Measurements from ENCODE around the gene ZFHX3.

ZFHX3 gene

DNA sequence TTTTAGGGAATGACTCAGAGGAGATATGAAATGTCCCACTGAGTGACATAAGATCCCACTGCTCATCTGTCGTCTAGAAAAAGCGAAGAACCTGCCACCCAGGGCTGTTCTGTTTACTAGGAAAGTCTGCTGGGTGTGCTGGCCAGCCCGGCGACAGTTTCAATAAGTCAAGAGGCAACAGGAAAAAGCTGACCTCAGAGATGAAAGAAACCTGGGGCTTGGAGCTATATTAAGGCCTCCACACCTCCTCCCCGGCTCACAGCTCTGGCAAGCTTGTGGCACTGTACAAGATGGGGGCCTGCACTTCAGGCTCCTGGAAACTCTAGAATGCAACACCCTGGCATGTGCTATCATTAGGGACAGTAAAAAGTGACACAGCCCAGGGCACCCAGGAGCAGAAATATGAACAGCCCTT lies 10.6 kb downstream of the ZFHX3 start:
- DNase-seq: no peak

- no peak for DNase-seq
Measured at GRCh38 chr16:73036074-73036826, 11.7 kb downstream of the ZFHX3 start.

- no peak for DNase-seq
Measured at GRCh38 chr16:73034374-73034773, 13.6 kb downstream of the ZFHX3 start.

DNA sequence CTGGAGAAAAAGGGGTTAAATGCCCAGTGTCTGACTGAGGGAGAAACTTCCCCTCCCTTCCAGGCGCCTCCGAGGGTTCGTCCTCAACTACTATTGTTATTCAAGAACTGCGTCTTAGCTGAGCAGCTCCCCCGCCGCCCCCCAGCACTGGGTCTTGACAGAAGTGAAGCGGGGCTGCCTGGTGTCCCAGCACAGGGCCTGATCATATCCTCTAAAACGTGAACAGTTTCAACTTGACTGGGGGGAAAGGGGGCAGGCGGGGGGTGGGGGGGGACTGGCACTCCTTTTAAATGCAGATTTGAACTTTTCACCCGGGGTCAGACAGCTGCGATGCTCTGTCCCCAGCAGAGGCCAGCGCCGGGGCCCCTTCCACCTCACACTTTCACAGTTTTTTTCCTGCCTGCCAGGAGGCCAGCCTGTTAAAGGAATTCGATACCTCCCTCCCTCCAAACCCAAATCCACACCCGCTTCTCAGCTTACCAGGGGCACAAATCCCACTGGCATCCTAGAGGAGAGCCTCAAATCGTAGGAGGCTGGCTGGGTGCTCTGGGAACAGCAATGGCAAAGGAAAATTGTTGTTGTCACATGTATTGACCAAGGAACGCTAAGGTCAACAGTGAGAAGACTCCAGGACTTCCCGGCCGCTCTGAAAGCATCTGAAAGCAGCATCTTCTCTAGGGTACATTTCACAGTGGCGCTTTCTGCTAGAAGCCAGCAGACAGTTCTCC lies 14.5 kb downstream of the ZFHX3 start:
- DNase-seq: no peak

DNA sequence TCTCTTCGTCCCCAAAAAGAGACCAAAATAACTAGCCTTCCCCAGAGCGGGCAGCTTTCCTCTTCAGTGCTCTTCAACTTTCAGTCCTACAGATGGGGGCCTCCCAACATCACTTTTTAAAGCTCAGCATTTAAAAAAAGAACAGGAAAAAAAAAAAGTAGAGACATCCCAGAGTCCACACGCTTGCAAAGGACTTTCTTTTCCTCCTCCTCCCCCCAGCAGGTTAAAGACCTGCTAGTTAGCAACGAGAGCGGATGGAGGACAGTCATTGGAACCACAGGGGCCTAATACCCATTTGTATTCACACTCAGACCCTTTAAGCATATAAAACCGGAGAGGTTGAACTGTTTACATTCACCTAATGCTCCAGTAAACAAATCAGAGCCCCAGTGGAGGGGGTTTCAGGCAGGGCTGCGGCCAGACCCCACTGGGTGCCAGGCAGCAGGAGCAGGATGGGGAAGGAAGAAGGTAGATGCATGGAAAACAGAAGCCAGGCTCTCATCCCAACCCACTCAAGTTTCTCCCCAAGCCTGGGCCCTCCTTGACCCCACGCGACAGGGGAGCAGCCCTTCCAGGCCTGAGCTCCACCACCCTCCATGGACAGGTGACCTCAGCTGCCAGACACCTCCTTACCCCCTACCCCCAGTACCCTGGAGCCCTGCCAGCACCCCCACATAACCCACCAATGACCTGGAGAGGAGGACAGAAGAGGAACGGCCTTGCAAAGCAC lies 15.2 kb downstream of the ZFHX3 start:
- DNase-seq: no peak

GRCh38 chr16:73031984-73032383 lies 15.9 kb downstream of the ZFHX3 start:
- no peak for DNase-seq

DNA sequence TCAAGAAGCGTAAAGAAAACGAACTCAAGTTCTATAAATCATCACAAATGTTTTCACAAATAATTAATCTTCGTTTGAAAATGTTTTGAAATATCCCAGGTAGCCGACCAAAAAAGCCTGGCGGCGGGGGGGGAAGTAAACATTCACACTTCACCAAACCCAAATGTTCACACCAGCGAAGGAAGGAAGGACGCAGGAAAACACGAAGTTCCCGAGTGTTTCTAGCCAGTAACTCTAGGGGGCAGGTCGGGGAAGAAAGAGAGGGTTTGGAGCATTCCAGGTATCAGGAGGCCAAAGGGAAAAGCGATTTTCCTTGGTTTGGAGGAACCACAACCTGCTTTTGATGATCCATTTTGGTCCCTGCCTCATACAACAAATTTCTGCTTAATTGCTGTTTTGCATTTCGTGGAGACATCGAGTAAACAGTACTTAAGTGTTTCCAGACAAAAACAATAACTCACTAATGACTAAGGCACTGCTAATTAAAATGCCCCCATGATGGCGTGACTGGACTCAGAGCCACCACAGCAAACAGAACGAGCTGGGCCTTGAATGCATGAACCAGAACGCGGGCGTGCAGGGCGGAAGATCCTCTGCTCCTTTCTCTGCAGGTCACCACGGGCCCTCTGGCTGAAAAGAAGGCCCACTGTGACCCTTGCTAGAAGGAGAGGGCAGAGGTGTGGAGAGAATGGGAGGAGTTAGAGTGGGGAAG lies 16.6 kb downstream of the ZFHX3 start:
- no peak for DNase-seq

DNA sequence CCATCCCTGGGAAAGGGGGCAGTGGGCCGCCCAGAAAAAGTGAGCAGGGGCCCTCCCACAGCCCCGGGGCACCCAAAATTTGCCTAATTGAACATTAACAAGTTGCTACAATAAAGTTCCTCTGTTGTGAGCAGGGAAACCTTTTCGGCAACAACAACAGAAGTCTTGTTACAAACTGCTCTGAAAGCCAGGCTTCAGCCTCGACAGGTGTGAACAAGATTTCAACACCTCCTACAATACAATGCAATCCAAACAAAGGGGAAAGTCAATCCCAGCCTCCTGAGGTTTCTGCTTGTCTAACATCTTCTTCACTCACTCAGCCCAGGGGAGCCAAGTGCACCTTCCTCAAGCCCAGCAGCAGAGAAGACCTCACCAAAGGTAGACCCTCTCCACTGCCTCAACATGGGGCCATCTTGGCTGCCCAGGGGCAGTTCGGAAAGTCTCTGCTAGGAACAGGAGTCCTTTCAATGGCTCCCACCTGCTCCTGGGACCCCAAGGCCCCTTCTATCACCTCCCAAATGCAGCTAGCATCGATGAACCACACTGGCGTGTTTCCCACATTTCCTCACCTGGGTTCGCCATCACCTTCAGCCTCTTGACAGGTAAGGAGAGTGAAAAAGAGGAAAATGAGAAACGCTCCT lies 19.1 kb downstream of the ZFHX3 start:
- DNase-seq: no peak

GRCh38 chr16:73028263-73028662 lies 19.7 kb downstream of the ZFHX3 start:
- DNase-seq: no peak

- no peak for DNase-seq
Measured at GRCh38 chr16:73027685-73028111, 20.2 kb downstream of the ZFHX3 start.

DNA sequence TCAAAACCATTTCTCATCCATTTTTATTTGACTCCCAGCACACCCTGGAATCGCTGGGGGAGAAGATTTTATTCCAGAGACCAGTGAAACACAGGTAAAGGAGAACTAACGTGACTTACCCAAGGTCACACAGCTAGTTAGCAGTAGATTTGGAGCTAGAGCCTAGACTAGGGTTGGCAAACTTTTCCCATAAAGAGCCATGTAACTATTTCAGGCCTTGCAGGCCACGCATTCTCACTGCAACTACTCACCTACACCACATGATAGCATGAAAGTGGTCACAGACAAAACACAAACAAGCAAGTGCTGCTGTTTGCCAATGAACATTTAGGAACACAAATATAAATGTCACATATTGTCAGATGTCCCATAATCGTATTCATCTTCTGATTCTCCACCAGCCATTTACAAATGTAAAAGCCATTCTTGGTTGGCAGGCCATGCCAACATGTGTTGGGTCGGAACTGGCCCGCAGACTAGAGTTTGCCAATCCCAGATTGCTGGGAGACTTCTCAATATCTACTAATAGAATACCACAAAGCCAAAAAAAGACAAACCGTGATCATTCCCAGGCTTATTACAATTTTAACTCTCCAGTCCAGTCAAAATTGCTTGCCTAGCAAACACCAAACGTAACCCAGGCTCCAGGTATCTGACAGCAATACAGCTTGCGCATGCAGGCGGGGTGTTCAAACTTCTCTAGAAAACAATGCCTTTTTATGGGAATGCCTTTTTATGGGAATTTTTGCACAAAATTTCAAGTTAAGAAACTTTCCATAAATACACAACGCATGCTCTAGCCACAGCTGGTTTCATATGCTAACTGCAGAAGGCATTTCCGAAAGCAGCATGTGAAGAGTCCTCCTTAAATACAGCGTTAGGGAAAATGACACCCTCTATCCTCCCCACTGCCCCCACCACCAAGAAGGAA lies 20.9 kb downstream of the ZFHX3 start:
- DNase-seq: no peak

GRCh38 chr16:73025856-73026210 lies 22.1 kb downstream of the ZFHX3 start:
- DNase-seq: no peak

GRCh38 chr16:73025151-73025855 lies 22.6 kb downstream of the ZFHX3 start:
- DNase-seq: no peak

DNA sequence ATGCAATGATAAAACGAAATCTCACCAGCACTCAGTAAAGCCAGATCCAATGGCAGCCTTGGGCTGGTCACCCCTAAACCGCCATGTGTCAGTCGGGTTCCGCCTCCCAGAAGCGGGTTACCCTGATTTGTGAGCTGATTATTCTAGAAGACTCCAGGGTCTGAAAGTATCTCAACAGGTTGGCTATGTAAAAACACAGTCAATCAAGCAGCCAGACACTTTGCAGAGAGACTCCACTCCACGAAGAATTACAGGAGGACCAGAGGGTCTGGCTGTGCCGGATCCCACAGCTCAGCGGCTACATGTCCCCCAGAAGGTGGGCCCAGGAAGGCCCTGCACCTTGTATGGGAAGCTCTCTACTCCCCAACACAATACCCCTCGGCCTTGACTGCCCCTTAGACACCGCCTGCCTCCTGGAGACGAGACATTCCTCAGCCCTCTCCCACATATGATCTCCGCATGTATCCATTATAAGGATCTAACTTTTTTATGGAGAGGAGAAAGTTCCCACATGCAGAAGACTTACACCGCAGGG lies 23.3 kb downstream of the ZFHX3 start:
- DNase-seq: no peak

DNA sequence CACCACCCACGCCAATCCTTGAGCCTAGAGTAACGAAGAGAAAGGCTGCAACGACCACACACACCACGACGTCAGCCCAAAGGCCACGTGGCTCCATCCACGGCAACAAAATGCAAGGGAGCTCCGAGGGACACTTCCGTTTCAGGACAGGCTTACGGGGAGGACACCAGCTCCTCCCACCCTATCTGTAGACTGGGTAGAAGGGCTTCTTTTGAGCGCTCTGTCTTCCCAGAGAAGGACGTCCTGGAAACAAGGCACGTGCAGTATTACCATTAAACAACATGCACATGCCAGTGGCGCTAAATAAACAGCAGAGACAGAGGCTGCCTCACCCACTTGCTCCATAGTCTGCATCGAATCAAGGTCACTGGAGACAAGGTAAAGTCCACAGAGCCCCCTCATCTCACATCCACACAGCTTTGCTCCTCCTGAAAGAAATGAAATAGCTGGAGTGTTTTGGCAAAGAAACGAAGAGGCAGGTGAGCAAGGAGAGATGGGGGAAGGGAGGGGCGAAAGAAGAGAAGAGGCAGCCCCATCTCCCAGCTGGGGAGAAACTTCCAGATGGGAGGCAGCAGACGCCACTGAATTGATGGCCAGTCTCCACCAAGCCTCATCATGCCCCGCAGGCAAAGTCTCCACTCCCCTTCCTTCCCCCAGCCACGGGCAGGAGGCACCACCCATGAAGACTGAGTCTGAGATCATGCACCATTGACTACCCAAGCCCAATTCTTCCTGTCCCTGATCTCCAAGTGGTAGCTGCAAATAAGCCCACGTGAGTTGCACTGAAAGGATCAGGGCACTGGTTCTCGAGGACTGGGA lies 24.0 kb downstream of the ZFHX3 start:
- no peak for DNase-seq

GRCh38 chr16:73023320-73023719 lies 24.6 kb downstream of the ZFHX3 start:
- DNase-seq: no peak

- no peak for DNase-seq
Measured at GRCh38 chr16:73022534-73022933, 25.4 kb downstream of the ZFHX3 start.

DNA sequence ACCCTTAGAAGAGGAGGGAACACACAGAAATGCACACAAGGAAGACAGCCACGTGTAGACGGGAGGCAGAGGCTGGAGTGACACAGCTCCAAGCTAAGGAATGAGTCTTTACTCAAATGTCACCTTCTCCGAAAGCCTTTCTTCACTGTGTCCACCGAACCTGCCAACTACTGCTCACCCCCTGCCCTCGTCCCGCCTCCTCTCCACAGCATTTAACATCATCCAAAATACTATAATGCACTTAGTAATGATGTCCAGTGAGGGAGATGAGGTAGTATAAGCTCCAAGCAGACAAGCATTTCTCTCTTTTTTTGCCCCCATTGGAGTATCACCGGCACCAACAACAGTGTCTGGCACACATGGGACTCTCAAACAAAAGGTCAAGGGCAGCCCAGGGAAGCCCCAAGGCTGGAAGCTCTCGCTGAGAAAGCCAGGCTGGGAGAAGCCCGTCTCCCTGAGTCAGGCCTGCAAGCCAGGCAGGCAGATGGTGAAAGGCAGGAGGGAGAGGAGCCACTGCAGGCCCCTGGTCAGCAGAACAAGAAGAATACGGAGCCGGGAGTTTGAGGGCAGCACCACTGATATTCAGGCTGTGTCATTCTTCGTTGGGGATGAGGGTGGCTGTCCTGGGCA lies 25.9 kb downstream of the ZFHX3 start:
- no peak for DNase-seq

DNA sequence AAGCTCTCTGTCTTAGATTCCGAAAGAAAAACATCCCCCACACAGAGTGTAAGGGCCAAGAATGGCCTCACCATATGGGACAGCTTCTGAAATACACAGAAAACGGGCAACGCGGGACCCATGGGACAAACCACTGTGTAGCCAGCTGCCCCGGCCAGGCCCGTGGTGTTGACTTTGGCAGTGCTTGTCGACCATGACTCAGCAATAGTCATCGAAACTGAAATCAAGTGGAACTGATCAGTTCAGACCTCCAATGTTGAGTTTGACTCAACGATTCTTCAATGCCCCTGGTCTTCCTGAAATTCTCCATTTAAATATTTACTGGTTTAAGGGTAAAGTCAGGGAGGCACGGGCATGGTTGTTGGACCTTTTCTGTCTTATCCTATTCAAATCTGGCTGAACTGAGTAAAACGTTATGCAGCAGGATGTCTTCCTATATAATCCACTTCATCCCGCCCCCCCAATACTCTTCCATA lies 27.5 kb downstream of the ZFHX3 start:
- no peak for DNase-seq
